Measurements from ENCODE around the gene AGBL5.

The AGBL5 gene

DNA sequence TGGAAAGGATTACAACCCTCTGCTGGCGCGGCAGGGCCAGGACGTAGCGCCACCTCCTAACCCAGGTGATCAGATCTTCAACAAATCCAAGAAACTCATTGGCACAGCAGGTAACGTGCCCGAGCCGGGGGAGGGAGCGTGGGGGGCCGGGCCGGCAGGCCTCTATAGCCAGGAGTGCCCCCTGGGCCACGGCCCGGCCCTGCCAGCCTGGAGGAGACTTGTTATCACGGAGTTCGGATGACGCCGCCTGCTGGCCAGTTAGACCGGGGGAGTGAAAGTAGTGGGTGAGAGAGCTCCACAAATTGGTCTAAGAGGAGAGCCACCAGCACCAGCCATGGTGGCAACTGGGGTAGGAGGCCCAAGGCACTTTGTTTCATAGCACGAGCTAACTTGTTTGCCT lies 27.3 kb upstream of the AGBL5 start:
- Histone ChIP-seq H3K36me3 (ENCODE audit: control insufficient read depth in 1 of 2, insufficient read depth in 2 of 2, low read length in 2 of 2) (peaks cover 0 to 24% of the 10 kb centered on the region in 2 donors), H3K9me3 (ENCODE audit: control insufficient read depth in 1 of 2, low read length in 2 of 2) (no peaks in the 10 kb centered on the region), H3K4me3 (ENCODE audit: low read depth in 1 of 2, low read length in 2 of 2) (no peak overlapping the region), H3K27ac (ENCODE audit: low read depth, low read length) (no peak overlapping the region), H3K4me1 (ENCODE audit: control insufficient read depth in 1 of 2, insufficient read depth in 2 of 2, low read length in 2 of 2) (peaks cover 25 to 29% of the 10 kb centered on the region in 2 donors), H3K9ac (ENCODE audit: low read depth in 1 of 2, low read length in 2 of 2) (no peak overlapping the region), H3K27me3 (ENCODE audit: control insufficient read depth in 1 of 2, insufficient read depth in 2 of 2, low read length in 2 of 2) (no peaks in the 10 kb centered on the region)

DNA sequence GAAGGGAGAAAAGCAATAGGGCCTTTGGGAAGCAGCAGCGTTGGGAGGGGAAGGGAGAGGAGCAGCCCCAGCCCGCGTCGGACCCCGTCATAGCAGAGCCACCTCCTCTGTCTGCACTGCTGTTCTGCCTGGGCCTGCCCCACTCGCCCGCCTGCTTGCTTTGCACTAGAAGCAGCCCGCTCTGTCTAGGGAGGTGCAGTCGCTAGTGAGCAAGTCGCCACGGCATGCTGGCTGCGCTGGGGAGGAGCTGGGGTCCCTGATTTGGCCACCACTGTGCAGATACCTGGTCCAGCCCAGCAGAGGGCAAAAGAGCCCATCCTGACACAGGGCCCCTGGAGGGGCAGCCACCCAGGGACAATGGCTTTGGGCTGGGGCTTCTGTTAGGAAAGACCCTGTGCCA lies 26.7 kb upstream of the AGBL5 start:
- H3K4me1 ChIP-seq (ENCODE audit: control insufficient read depth in 1 of 2, insufficient read depth in 2 of 2, low read length in 2 of 2), result peaks cover 20 to 25% of the 10 kb centered on the region in 2 donors
- H3K9ac ChIP-seq (ENCODE audit: low read depth in 1 of 2, low read length in 2 of 2), result no peak overlapping the region
- H3K27ac ChIP-seq (ENCODE audit: low read depth, low read length), result no peak overlapping the region
- H3K27me3 ChIP-seq (ENCODE audit: control insufficient read depth in 1 of 2, insufficient read depth in 2 of 2, low read length in 2 of 2), result no peaks in the 10 kb centered on the region
- H3K4me3 ChIP-seq (ENCODE audit: low read depth in 1 of 2, low read length in 2 of 2), result no peak overlapping the region
- no peaks in the 10 kb centered on the region for H3K9me3 ChIP-seq (ENCODE audit: control insufficient read depth in 1 of 2, low read length in 2 of 2)
- H3K36me3 ChIP-seq (ENCODE audit: control insufficient read depth in 1 of 2, insufficient read depth in 2 of 2, low read length in 2 of 2), result peaks cover 0 to 24% of the 10 kb centered on the region in 2 donors

DNA sequence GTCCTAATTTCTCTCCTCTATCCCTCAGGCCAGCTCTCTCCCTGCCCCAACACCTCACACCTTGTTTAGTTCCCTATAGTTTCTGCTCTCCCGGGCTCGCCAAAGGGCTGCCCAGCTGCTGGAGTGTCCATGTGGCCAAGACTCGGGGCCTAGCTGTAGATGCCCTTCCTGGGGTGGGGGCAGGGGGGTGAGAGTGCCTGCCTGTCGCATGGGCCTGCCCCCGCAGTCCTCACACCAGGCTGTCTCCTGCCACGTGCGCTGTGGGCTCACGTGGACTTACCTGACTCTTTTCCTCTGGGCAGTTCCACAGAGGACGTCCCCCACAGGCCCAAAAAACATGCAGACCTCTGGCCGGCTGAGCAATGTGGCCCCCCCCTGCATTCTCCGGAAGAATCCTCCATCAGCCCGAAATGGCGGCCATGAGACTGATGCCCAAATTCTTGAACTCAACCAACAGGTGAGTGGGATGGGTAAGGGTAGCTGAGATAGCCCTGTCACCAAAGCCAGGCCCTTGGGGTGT lies 26.1 kb upstream of the AGBL5 start:
- H3K27me3 ChIP-seq (ENCODE audit: control insufficient read depth in 1 of 2, insufficient read depth in 2 of 2, low read length in 2 of 2), result no peaks in the 10 kb centered on the region
- peaks cover 15 to 23% of the 10 kb centered on the region in 2 donors for H3K4me1 ChIP-seq (ENCODE audit: control insufficient read depth in 1 of 2, insufficient read depth in 2 of 2, low read length in 2 of 2)
- no peak overlapping the region for H3K4me3 ChIP-seq (ENCODE audit: low read depth in 1 of 2, low read length in 2 of 2)
- H3K27ac ChIP-seq (ENCODE audit: low read depth, low read length), result no peak overlapping the region
- H3K9ac ChIP-seq (ENCODE audit: low read depth in 1 of 2, low read length in 2 of 2), result no peak overlapping the region
- no peaks in the 10 kb centered on the region for H3K9me3 ChIP-seq (ENCODE audit: control insufficient read depth in 1 of 2, low read length in 2 of 2)
- peaks cover 0 to 24% of the 10 kb centered on the region in 2 donors for H3K36me3 ChIP-seq (ENCODE audit: control insufficient read depth in 1 of 2, insufficient read depth in 2 of 2, low read length in 2 of 2)

DNA sequence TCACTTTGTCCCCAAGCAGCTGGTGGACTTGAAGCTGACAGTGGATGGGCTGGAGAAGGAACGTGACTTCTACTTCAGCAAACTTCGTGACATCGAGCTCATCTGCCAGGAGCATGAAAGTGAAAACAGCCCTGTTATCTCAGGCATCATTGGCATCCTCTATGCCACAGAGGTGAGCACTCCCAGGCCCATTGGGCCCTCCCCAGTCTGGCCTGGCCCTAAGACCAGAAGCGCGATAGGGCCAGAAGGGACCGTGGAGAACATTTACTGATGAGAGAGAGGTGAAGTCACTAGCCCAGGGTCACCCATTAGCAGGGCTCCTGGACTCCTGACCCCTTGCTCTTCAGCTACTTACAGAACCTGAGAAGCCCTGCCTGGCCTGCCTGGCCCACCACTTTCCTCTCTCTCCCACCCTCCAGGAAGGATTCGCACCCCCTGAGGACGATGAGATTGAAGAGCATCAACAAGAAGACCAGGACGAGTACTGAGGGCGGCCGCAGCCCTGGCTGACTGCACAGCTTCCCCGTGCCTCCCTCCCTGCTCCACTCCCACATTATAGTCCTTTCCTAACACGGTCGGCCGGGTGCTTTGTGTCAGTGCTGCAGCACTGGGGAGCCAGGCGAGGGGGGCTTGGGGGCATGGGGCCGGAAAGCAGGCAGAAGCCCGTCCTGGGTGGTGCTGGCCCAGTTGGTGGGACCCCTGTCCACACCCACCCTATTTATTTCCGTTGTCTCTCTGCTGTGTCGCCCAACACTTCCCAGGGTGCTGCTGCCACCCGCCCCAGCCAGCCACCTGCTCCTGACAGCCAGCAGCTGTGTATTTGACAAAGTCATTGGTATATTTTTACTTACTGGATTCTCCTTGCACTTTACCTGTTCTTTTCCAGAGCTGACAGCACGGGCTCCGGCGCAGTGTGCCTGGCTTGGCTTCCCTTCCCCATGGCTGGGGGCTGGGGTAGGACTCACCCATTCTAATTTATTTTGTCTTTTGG lies 25.3 kb upstream of the AGBL5 start:
- H3K4me1 ChIP-seq (ENCODE audit: control insufficient read depth in 1 of 2, insufficient read depth in 2 of 2, low read length in 2 of 2), result peaks cover 7 to 14% of the 10 kb centered on the region in 2 donors
- H3K4me3 ChIP-seq (ENCODE audit: low read depth in 1 of 2, low read length in 2 of 2), result no peak overlapping the region
- no peaks in the 10 kb centered on the region for H3K27me3 ChIP-seq (ENCODE audit: control insufficient read depth in 1 of 2, insufficient read depth in 2 of 2, low read length in 2 of 2)
- no peaks in the 10 kb centered on the region for H3K9me3 ChIP-seq (ENCODE audit: control insufficient read depth in 1 of 2, low read length in 2 of 2)
- H3K36me3 ChIP-seq (ENCODE audit: control insufficient read depth in 1 of 2, insufficient read depth in 2 of 2, low read length in 2 of 2), result peaks cover 0 to 24% of the 10 kb centered on the region in 2 donors
- no peak overlapping the region for H3K27ac ChIP-seq (ENCODE audit: low read depth, low read length)
- H3K9ac ChIP-seq (ENCODE audit: low read depth in 1 of 2, low read length in 2 of 2), result no peak overlapping the region

DNA sequence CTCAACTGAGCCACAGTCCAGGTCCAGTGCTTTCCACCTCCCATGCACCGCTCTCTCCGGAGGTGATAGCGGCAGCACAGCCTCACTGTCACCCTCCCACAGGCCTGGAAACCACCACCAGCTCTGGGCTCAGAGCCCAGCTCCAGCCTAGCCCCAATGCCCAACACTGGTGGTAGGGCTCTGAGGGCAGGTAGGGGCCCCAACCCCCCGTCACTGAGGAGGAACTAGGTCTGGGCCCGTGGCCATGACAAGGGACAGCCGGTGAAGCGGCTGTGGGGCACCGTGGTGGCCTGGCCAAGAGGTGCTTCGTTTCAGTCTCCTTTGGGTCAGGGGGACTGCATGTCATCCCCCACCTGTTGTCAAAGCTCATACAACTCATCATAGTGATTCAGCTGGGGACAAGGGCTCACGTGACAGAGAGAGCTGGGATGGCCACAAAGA lies 24.2 kb upstream of the AGBL5 start:
- peaks cover 4 to 5% of the 10 kb centered on the region in 2 donors for H3K4me1 ChIP-seq (ENCODE audit: control insufficient read depth in 1 of 2, insufficient read depth in 2 of 2, low read length in 2 of 2)
- no peak overlapping the region for H3K9ac ChIP-seq (ENCODE audit: low read depth in 1 of 2, low read length in 2 of 2)
- no peak overlapping the region for H3K27ac ChIP-seq (ENCODE audit: low read depth, low read length)
- no peaks in the 10 kb centered on the region for H3K27me3 ChIP-seq (ENCODE audit: control insufficient read depth in 1 of 2, insufficient read depth in 2 of 2, low read length in 2 of 2)
- H3K9me3 ChIP-seq (ENCODE audit: control insufficient read depth in 1 of 2, low read length in 2 of 2), result no peaks in the 10 kb centered on the region
- H3K4me3 ChIP-seq (ENCODE audit: low read depth in 1 of 2, low read length in 2 of 2), result no peak overlapping the region
- H3K36me3 ChIP-seq (ENCODE audit: control insufficient read depth in 1 of 2, insufficient read depth in 2 of 2, low read length in 2 of 2), result peaks cover 0 to 24% of the 10 kb centered on the region in 2 donors

DNA sequence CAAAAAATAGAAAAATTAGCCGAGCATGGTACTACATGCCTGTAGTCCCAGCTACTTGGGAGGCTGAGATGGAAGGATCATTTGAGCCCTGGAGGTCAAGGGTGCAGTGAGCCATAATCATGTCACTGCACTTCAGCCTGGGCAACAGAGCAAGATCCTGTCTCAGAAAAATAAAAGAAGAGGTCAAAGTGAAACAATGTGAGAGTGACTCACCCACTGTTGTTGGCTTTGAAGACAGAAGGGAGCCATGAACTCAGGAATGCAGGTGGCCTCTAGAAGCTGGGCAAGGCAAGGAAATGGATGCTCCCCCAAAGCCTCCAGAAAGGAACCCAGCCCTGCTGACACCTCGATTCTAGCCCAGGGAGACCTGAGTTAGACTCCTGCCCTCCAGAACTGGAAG lies 22.4 kb upstream of the AGBL5 start:
- Histone ChIP-seq H3K4me1 (ENCODE audit: control insufficient read depth in 1 of 2, insufficient read depth in 2 of 2, low read length in 2 of 2) (peaks cover 10 to 14% of the 10 kb centered on the region in 2 donors), H3K27me3 (ENCODE audit: control insufficient read depth in 1 of 2, insufficient read depth in 2 of 2, low read length in 2 of 2) (no peaks in the 10 kb centered on the region), H3K4me3 (ENCODE audit: low read depth in 1 of 2, low read length in 2 of 2) (no peak overlapping the region), H3K9me3 (ENCODE audit: control insufficient read depth in 1 of 2, low read length in 2 of 2) (no peaks in the 10 kb centered on the region), H3K9ac (ENCODE audit: low read depth in 1 of 2, low read length in 2 of 2) (no peak overlapping the region), H3K36me3 (ENCODE audit: control insufficient read depth in 1 of 2, insufficient read depth in 2 of 2, low read length in 2 of 2) (peaks cover 0 to 18% of the 10 kb centered on the region in 2 donors), H3K27ac (ENCODE audit: low read depth, low read length) (no peak overlapping the region)

DNA sequence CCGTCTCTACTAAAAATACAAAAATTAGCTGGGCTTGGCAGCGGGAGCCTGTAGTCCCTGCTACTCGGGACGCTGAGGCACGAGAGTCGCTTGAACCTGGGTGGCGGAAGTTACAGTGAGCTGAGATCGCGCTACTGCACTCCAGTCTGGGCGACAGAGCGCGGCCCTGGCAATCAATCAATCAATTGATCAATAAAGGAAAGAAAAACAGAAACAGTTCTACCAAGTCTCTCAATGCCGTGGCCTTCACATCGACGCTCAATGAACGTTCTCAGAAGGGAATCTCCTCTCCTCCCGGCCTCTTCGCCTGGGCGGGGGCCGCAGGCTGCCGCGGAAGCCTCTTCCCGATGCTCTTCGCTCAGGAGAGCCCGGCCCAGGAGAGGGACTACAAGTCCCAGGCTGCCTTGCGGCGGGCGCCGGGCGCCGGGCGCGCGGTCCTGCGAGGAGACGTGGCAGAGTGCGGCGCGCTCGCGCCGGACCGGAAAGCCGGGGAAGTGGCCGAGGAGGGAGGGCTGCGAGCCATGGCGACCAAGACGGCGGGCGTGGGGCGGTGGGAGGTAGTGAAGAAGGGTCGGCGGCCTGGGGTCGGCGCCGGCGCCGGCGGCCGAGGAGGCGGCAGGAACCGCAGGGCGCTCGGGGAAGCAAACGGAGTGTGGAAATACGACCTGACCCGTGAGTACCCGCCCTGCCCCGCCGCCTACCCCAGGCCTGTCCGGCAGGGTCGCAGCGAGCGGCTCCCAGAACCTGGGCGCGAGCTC lies 18.8 kb upstream of the AGBL5 start, which contains the start of gene TMEM214:
Gene TMEM214 (plus strand): TSS at position 471 of the 758 bp plus-strand sequence. CDS start 51 bp downstream, at position 522.
- H3K27me3 ChIP-seq (ENCODE audit: control insufficient read depth in 1 of 2, insufficient read depth in 2 of 2, low read length in 2 of 2), result no peaks in the 10 kb centered on the region
- peak within 1 kb of the TSS; percentile 87 to 99 for H3K4me3 ChIP-seq (ENCODE audit: low read depth in 1 of 2, low read length in 2 of 2)
- H3K9me3 ChIP-seq (ENCODE audit: control insufficient read depth in 1 of 2, low read length in 2 of 2), result no peaks in the 10 kb centered on the region
- peaks cover 26 to 33% of the 10 kb centered on the region in 2 donors for H3K36me3 ChIP-seq (ENCODE audit: control insufficient read depth in 1 of 2, insufficient read depth in 2 of 2, low read length in 2 of 2)
- H3K27ac ChIP-seq (ENCODE audit: low read depth, low read length), result peak within 1 kb of the TSS; percentile 34
- peak within 1 kb of the TSS; percentile 77 to 100 for H3K9ac ChIP-seq (ENCODE audit: low read depth in 1 of 2, low read length in 2 of 2)
- H3K4me1 ChIP-seq (ENCODE audit: control insufficient read depth in 1 of 2, insufficient read depth in 2 of 2, low read length in 2 of 2), result peaks cover 22 to 27% of the 10 kb centered on the region in 2 donors

DNA sequence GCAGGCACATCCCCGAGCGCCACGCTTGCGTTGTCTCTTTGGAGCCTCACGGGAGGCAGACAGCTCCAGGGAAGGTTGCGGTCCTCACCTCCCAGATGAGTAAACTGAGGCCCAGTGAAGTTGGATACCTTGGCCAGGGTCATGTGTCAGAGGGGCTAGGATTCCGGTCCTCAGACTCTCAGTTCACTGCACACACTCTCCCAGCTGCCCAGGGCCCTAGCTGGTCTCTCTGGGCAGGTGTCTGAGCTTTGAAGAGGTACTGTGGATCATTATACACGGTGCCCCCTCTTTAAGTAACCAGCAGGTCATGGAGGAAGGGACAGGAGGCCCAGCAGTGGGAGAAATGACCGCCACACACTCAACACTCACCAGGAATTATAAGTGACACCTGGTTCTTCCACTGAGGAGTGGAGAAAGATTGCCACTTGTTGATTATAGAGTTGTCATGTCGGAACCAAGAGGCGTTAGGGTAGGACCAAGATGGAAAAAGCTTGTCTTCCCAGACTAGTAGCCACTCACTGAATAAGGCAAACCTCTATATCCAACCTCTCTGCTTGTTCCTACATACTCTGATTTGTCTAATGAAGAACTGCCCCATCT lies 18.1 kb upstream of the AGBL5 start:
- no peaks in the 10 kb centered on the region for H3K9me3 ChIP-seq (ENCODE audit: control insufficient read depth in 1 of 2, low read length in 2 of 2)
- H3K27me3 ChIP-seq (ENCODE audit: control insufficient read depth in 1 of 2, insufficient read depth in 2 of 2, low read length in 2 of 2), result no peaks in the 10 kb centered on the region
- H3K4me3 ChIP-seq (ENCODE audit: low read depth in 1 of 2, low read length in 2 of 2), result peak overlapping the region; percentile 87 to 99
- H3K36me3 ChIP-seq (ENCODE audit: control insufficient read depth in 1 of 2, insufficient read depth in 2 of 2, low read length in 2 of 2), result peaks cover 33 to 38% of the 10 kb centered on the region in 2 donors
- peak overlapping the region; percentile 34 for H3K27ac ChIP-seq (ENCODE audit: low read depth, low read length)
- H3K4me1 ChIP-seq (ENCODE audit: control insufficient read depth in 1 of 2, insufficient read depth in 2 of 2, low read length in 2 of 2), result peaks cover 22 to 27% of the 10 kb centered on the region in 2 donors
- H3K9ac ChIP-seq (ENCODE audit: low read depth in 1 of 2, low read length in 2 of 2), result peak overlapping the region; percentile 77 to 100

DNA sequence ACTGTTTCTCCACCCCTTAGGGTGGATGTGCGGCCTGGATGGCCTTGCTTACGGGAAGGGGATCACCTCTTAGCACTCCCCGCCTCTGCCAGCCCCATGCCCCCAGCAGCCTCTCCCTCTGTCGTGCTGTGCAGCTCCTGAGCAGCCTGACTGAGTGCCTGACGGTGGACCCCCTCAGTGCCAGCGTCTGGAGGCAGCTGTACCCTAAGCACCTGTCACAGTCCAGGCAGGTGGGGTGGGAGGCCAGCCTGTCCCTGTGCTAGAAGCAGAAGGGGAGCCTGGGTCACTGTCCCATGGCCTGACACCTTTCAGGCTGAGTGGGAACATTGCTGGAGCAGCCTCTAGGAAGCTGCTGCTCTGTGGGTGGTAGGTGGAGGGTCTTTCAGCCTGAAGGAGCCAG lies 13.5 kb upstream of the AGBL5 start:
- H3K36me3 ChIP-seq (ENCODE audit: control insufficient read depth in 1 of 2, insufficient read depth in 2 of 2, low read length in 2 of 2), result peaks cover 66 to 77% of the 10 kb centered on the region in 2 donors
- H3K27ac ChIP-seq (ENCODE audit: low read depth, low read length), result no peak overlapping the region

More for the DNA sequence above, 13.5 kb upstream of the AGBL5 start:
- Histone ChIP-seq H3K9ac (ENCODE audit: low read depth in 1 of 2, low read length in 2 of 2) (no peak overlapping the region), H3K27me3 (ENCODE audit: control insufficient read depth in 1 of 2, insufficient read depth in 2 of 2, low read length in 2 of 2) (no peaks in the 10 kb centered on the region), H3K9me3 (ENCODE audit: control insufficient read depth in 1 of 2, low read length in 2 of 2) (no peaks in the 10 kb centered on the region), H3K4me3 (ENCODE audit: low read depth in 1 of 2, low read length in 2 of 2) (no peak overlapping the region), H3K4me1 (ENCODE audit: control insufficient read depth in 1 of 2, insufficient read depth in 2 of 2, low read length in 2 of 2) (peaks cover 23 to 27% of the 10 kb centered on the region in 2 donors)
